Measurements from ENCODE around the gene NBPF14.
"Not testable (repeated sequence)": the region's sequence is repeated elsewhere in the genome, so short reads cannot be mapped to it uniquely, and the experiment has no call there.

GRCh38 chr1:148514310-148514709 lies 81.5 kb downstream of the NBPF14 start:
- TF ChIP-seq CTCF (conservative IDR thresholded peaks at IDR 0.05 in 1 of 2, IDR thresholded peaks at IDR 0.05 in 1 of 2; ENCODE audit: low read depth in 1 of 2, low read length in 2 of 2); EZH2 (IDR thresholded peaks at IDR 0.05; ENCODE audit: low read length, missing control alignments): not testable (repeated sequence)
